ENCODE results near the gene GP9. TPM values are rescaled to one million over a fixed set of nuclear protein-coding genes. Genes with fewer than 3 reads are reported as not detected.

GP9 gene
- polyA plus RNA-seq, 2 of the 4 experiments (the other 2 are of a cell fraction), result not detected

- no peak for TF ChIP-seq RARB (CRISPR knock-in tag; IDR thresholded peaks at IDR 0.05)
- TF ChIP-seq HDAC2 (IDR thresholded peaks at IDR 0.05), result no peak
- no peak for TF ChIP-seq CEBPB (IDR thresholded peaks at IDR 0.05)
- no peak for TF ChIP-seq PHF8 (IDR thresholded peaks at IDR 0.05; ENCODE audit: borderline replicate concordance, low read depth)
- no peak for TF ChIP-seq EHF (CRISPR knock-in tag; IDR thresholded peaks at IDR 0.05)
- no peak for TF ChIP-seq EP300 (IDR thresholded peaks at IDR 0.05)
These were observed 8.7 kb upstream of the GP9 start (continued) for GRCh38 chr3:129051871-129052340.

GRCh38 chr3:129052675-129053074 lies 7.9 kb upstream of the GP9 start:
- ChIA-PET CTCF (interaction anchor here (0.7 to 5.0 kb wide), 43 partner anchors 9 to 273 kb away, joined by 3 to 73 read pairs (median 5); partner anchors contain the start of gene COPG1), POLR2A (interaction anchor here (1.1 kb wide), 1 partner anchor 109 kb away, joined by 7 read pairs; no protein-coding TSS in a partner anchor)
- Histone ChIP-seq H3K9me3 (no peaks in the 10 kb centered on the region), H3K4me3 (no peak overlapping the region), H3K27ac (no peak overlapping the region), H3K4me2 (no peak overlapping the region), H3K4me1 (0 out of 3 replicates have a peak, but pooled peaks cover 3% of the 10 kb centered on the region)
- FAIRE-seq, result no peak
- no peak for ATAC-seq
- 69% methylated on average over 6 of the region's 6 CpGs for WGBS (ENCODE audit: missing lambda C conversion rate)
- TF ChIP-seq MYC (IDR thresholded peaks at IDR 0.05; ENCODE audit: borderline replicate concordance, low read length) (no peak), CBX8 (IDR thresholded peaks at IDR 0.05) (no peak), KDM1A (IDR thresholded peaks at IDR 0.05; ENCODE audit: low read depth) (no peak), EHMT2 (IDR thresholded peaks at IDR 0.05; ENCODE audit: low read depth) (no peak), POLR2A (IDR thresholded peaks at IDR 0.05; ENCODE audit: low read length) (no peak), CHD4 (IDR thresholded peaks at IDR 0.05; ENCODE audit: borderline replicate concordance) (no peak), CHD2 (IDR thresholded peaks at IDR 0.05; ENCODE audit: low read length, partially characterized antibody) (no peak), ZSCAN20 (CRISPR knock-in tag; IDR thresholded peaks at IDR 0.05) (no peak), PBX3 (IDR thresholded peaks at IDR 0.05) (no peak), GATA3 (IDR thresholded peaks at IDR 0.05; ENCODE audit: borderline replicate concordance) (no peak)
- DNase-seq (ENCODE audit: low read depth in 1 of 2, low spot score in 1 of 2), result no peak

- 0 out of 3 replicates have a peak, but pooled peaks cover 3% of the 10 kb centered on the region for H3K4me1 ChIP-seq
- 85% methylated on average over 3 of the region's 3 CpGs for WGBS (ENCODE audit: missing lambda C conversion rate)
- no peak overlapping the region for H3K27ac ChIP-seq
- FAIRE-seq (no peak), DNase-seq (ENCODE audit: low read depth in 1 of 2, low spot score in 1 of 2) (no peak), ATAC-seq (no peak)
- CTCF ChIA-PET, result interaction anchor here (0.7 to 2.8 kb wide), 6 partner anchors 28 to 192 kb away, joined by 3 to 10 read pairs (median 6); no protein-coding TSS in a partner anchor
- H3K4me2 ChIP-seq, result no peak overlapping the region
- POLR2A ChIA-PET, result no interaction called here
- H3K9me3 ChIP-seq, result no peaks in the 10 kb centered on the region
- TF ChIP-seq CHD4 (IDR thresholded peaks at IDR 0.05; ENCODE audit: borderline replicate concordance) (no peak), JUNB (IDR thresholded peaks at IDR 0.05) (no peak), FOSL2 (IDR thresholded peaks at IDR 0.05) (no peak), FOSL2 (CRISPR knock-in tag; IDR thresholded peaks at IDR 0.05) (no peak), ZC3H11A (IDR thresholded peaks at IDR 0.05) (no peak), HES2 (IDR thresholded peaks at IDR 0.05) (no peak), FOXS1 (CRISPR knock-in tag; IDR thresholded peaks at IDR 0.05) (no peak), MAFK (IDR thresholded peaks at IDR 0.05; ENCODE audit: partially characterized antibody) (no peak), MAX (IDR thresholded peaks at IDR 0.05) (no peak), GATA3 (IDR thresholded peaks at IDR 0.05; ENCODE audit: borderline replicate concordance) (no peak), RFX5 (IDR thresholded peaks at IDR 0.05) (no peak), NFE2L2 (conservative IDR thresholded peaks at IDR 0.05; ENCODE audit: low read length) (no peak), JUN (IDR thresholded peaks at IDR 0.05) (no peak), HOXB5 (CRISPR knock-in tag; IDR thresholded peaks at IDR 0.05) (no peak)
- H3K4me3 ChIP-seq, result no peak overlapping the region
These were observed 5.9 kb upstream of the GP9 start for GRCh38 chr3:129054605-129055104.
